Activated naive CD4-positive, alpha-beta T cell treated with anti-CD3 and anti-CD28 coated beads, Interleukin-2, amount 10 ng/mL, durations not matched to agents 7 days and 5 days (primary cell): ENCODE measurements around the gene MNX1.

Experiments used
- CTCF ChIA-PET: fragments of 350-600 bp; sonication (Branson Sonifier 250); formaldehyde crosslinking; loops from one replicate; lab custom pipeline; 2021; ENCODE audit warnings: antibody characterized with exemption; lab: Charles Lee
- DNase-seq: peaks from one replicate; pipeline ENCODE4 v3.0.0-alpha.2; 2020
- H3K27ac Mint-ChIP-seq: one replicate; pipeline ENCODE4 v1.8.0; 2021; ENCODE audit warnings: mild to moderate bottlenecking, moderate library complexity, mixed read lengths
- H3K27me3 Mint-ChIP-seq: one replicate; pipeline ENCODE4 v1.8.0; 2021; ENCODE audit warnings: mild to moderate bottlenecking, mixed read lengths
- H3K36me3 Mint-ChIP-seq: one replicate; pipeline ENCODE4 v1.8.0; 2021; ENCODE audit warnings: mixed read lengths
- H3K4me1 Mint-ChIP-seq: one replicate; pipeline ENCODE4 v1.8.0; 2021; ENCODE audit warnings: mixed read lengths
- H3K4me3 Mint-ChIP-seq: one replicate; pipeline ENCODE4 v1.8.0; 2021; ENCODE audit warnings: mild to moderate bottlenecking, moderate library complexity, mixed read lengths
- H3K9me3 Mint-ChIP-seq: one replicate; pipeline ENCODE4 v1.8.0; 2021; ENCODE audit warnings: mixed read lengths

The MNX1 gene

GRCh38 chr7:157041514-157042277 lies 31.2 kb upstream of the MNX1 start:
- CTCF ChIA-PET: no interaction called here
- Mint-ChIP-seq H3K4me3 (no peak overlapping the region), H3K27ac (no peak overlapping the region), H3K4me1 (no peaks in the 10 kb centered on the region), H3K9me3 (no peaks in the 10 kb centered on the region), H3K27me3 (peaks cover 12% of the 10 kb centered on the region), H3K36me3 (no peaks in the 10 kb centered on the region)
- DNase-seq: no peak

- H3K27me3 Mint-ChIP-seq: peaks cover 17% of the 10 kb centered on the region
- H3K9me3 Mint-ChIP-seq: no peaks in the 10 kb centered on the region
- CTCF ChIA-PET: no interaction called here
- no peak for DNase-seq
- H3K27ac Mint-ChIP-seq: no peak overlapping the region
- no peaks in the 10 kb centered on the region for H3K36me3 Mint-ChIP-seq
- no peaks in the 10 kb centered on the region for H3K4me1 Mint-ChIP-seq
- no peak overlapping the region for H3K4me3 Mint-ChIP-seq
Observed at GRCh38 chr7:157041004-157041403, 30.5 kb upstream of the MNX1 start.

- H3K4me3 Mint-ChIP-seq: no peak overlapping the region
- no peak overlapping the region for H3K27ac Mint-ChIP-seq
- H3K36me3 Mint-ChIP-seq: no peaks in the 10 kb centered on the region
- H3K4me1 Mint-ChIP-seq: no peaks in the 10 kb centered on the region
- peaks cover 33% of the 10 kb centered on the region for H3K27me3 Mint-ChIP-seq
- H3K9me3 Mint-ChIP-seq: no peaks in the 10 kb centered on the region
- DNase-seq: no peak
- CTCF ChIA-PET: no interaction called here
Observed at GRCh38 chr7:157037635-157038034, 27.2 kb upstream of the MNX1 start.

GRCh38 chr7:157037028-157037427 lies 26.6 kb upstream of the MNX1 start:
- Mint-ChIP-seq H3K27ac (no peak overlapping the region), H3K4me1 (no peaks in the 10 kb centered on the region), H3K9me3 (no peaks in the 10 kb centered on the region), H3K36me3 (no peaks in the 10 kb centered on the region), H3K4me3 (no peak overlapping the region), H3K27me3 (peaks cover 34% of the 10 kb centered on the region)
- no peak for DNase-seq
- CTCF ChIA-PET: no interaction called here

GRCh38 chr7:157035979-157036378 lies 25.5 kb upstream of the MNX1 start:
- H3K9me3 Mint-ChIP-seq: no peaks in the 10 kb centered on the region
- no peaks in the 10 kb centered on the region for H3K4me1 Mint-ChIP-seq
- H3K4me3 Mint-ChIP-seq: no peak overlapping the region
- H3K36me3 Mint-ChIP-seq: no peaks in the 10 kb centered on the region
- H3K27me3 Mint-ChIP-seq: peaks cover 35% of the 10 kb centered on the region
- no peak for DNase-seq
- CTCF ChIA-PET: no interaction called here
- no peak overlapping the region for H3K27ac Mint-ChIP-seq

GRCh38 chr7:157035302-157035701 lies 24.8 kb upstream of the MNX1 start:
- Mint-ChIP-seq H3K36me3 (no peaks in the 10 kb centered on the region), H3K4me1 (no peaks in the 10 kb centered on the region), H3K27ac (no peak overlapping the region), H3K9me3 (no peaks in the 10 kb centered on the region), H3K4me3 (no peak overlapping the region), H3K27me3 (peaks cover 35% of the 10 kb centered on the region)
- CTCF ChIA-PET: no interaction called here
- DNase-seq: no peak

- Mint-ChIP-seq H3K9me3 (no peaks in the 10 kb centered on the region), H3K27me3 (peaks cover 35% of the 10 kb centered on the region), H3K36me3 (no peaks in the 10 kb centered on the region), H3K4me1 (no peaks in the 10 kb centered on the region), H3K4me3 (no peak overlapping the region), H3K27ac (no peak overlapping the region)
- no peak for DNase-seq
- CTCF ChIA-PET: interaction anchor here (0.6 kb wide), 1 partner anchor 606 kb away, joined by 3 read pairs; no protein-coding TSS in a partner anchor
Observed at GRCh38 chr7:157033483-157034473, 23.3 kb upstream of the MNX1 start.

- no peak overlapping the region for H3K27ac Mint-ChIP-seq
- H3K36me3 Mint-ChIP-seq: no peaks in the 10 kb centered on the region
- CTCF ChIA-PET: no interaction called here
- H3K4me1 Mint-ChIP-seq: no peaks in the 10 kb centered on the region
- no peaks in the 10 kb centered on the region for H3K9me3 Mint-ChIP-seq
- H3K4me3 Mint-ChIP-seq: no peak overlapping the region
- no peak for DNase-seq
- H3K27me3 Mint-ChIP-seq: peaks cover 38% of the 10 kb centered on the region
Observed at GRCh38 chr7:157032644-157033482, 22.4 kb upstream of the MNX1 start.

GRCh38 chr7:157032128-157032527 lies 21.7 kb upstream of the MNX1 start:
- Mint-ChIP-seq H3K4me3 (no peak overlapping the region), H3K9me3 (no peaks in the 10 kb centered on the region)
- CTCF ChIA-PET: no interaction called here

GRCh38 chr7:157028199-157028903 lies 17.9 kb upstream of the MNX1 start:
- peaks cover 55% of the 10 kb centered on the region for H3K27me3 Mint-ChIP-seq
- H3K4me3 Mint-ChIP-seq: no peak overlapping the region
- no peak for DNase-seq
- H3K9me3 Mint-ChIP-seq: no peaks in the 10 kb centered on the region
- no peaks in the 10 kb centered on the region for H3K4me1 Mint-ChIP-seq
- no peak overlapping the region for H3K27ac Mint-ChIP-seq
- H3K36me3 Mint-ChIP-seq: no peaks in the 10 kb centered on the region
- CTCF ChIA-PET: interaction anchor here (0.6 kb wide), 1 partner anchor 61 kb away, joined by 4 read pairs; no protein-coding TSS in a partner anchor

More at GRCh38 chr7:157032128-157032527, 21.7 kb upstream of the MNX1 start:
- Mint-ChIP-seq H3K27me3 (peaks cover 44% of the 10 kb centered on the region), H3K36me3 (no peaks in the 10 kb centered on the region), H3K27ac (no peak overlapping the region), H3K4me1 (no peaks in the 10 kb centered on the region)
- no peak for DNase-seq

GRCh38 chr7:157027568-157028198 lies 17.2 kb upstream of the MNX1 start:
- DNase-seq: no peak
- no peaks in the 10 kb centered on the region for H3K9me3 Mint-ChIP-seq
- H3K27me3 Mint-ChIP-seq: peaks cover 55% of the 10 kb centered on the region
- H3K27ac Mint-ChIP-seq: no peak overlapping the region
- no peak overlapping the region for H3K4me3 Mint-ChIP-seq
- no peaks in the 10 kb centered on the region for H3K4me1 Mint-ChIP-seq
- no peaks in the 10 kb centered on the region for H3K36me3 Mint-ChIP-seq
- CTCF ChIA-PET: no interaction called here

- no peak overlapping the region for H3K4me3 Mint-ChIP-seq
- no peaks in the 10 kb centered on the region for H3K9me3 Mint-ChIP-seq
- no peak for DNase-seq
- H3K4me1 Mint-ChIP-seq: peaks cover 2% of the 10 kb centered on the region
- CTCF ChIA-PET: no interaction called here
- peaks cover 78% of the 10 kb centered on the region for H3K27me3 Mint-ChIP-seq
- no peaks in the 10 kb centered on the region for H3K36me3 Mint-ChIP-seq
- no peak overlapping the region for H3K27ac Mint-ChIP-seq
Observed at GRCh38 chr7:157024716-157025115, 14.3 kb upstream of the MNX1 start.

- CTCF ChIA-PET: no interaction called here
- Mint-ChIP-seq H3K27me3 (peaks cover 88% of the 10 kb centered on the region), H3K4me1 (peaks cover 5% of the 10 kb centered on the region), H3K36me3 (no peaks in the 10 kb centered on the region), H3K9me3 (no peaks in the 10 kb centered on the region), H3K4me3 (no peak overlapping the region), H3K27ac (no peak overlapping the region)
- DNase-seq: no peak
Observed at GRCh38 chr7:157023589-157023905, 13.1 kb upstream of the MNX1 start.
